H1 (cell line): ENCODE measurements around the gene SUSD6. TPM values are rescaled to one million over a fixed set of nuclear protein-coding genes. Genes with fewer than 3 reads are reported as not detected.

Experiments
- EP300 ChIP-seq, 2 experiments: IDR thresholded peaks; 1 replicate in 1 of 2; 2 replicates in 1 of 2; pipeline ENCODE4 v1.6.1; 2011 to 2012; ENCODE audit warnings: low read depth in 2 of 2, low read length in 2 of 2, mild to moderate bottlenecking in 2 of 2, borderline replicate concordance in 1 of 2, inconsistent platforms in 1 of 2, moderate library complexity in 1 of 2
- GABPA ChIP-seq: IDR thresholded peaks from 2 replicates; pipeline ENCODE4 v1.6.1; 2011; ENCODE audit warnings: mild to moderate bottlenecking, low read length, moderate library complexity, borderline replicate concordance; ENCODE audit not compliant: insufficient read depth
- KDM1A ChIP-seq: fragments of 200-600, 300-600 bp; sonication (generic); IDR thresholded peaks from 2 replicates; pipeline ENCODE4 v1.7.1; 2016; ENCODE audit warnings: mild to moderate bottlenecking, low read length, borderline replicate concordance
- KDM4A ChIP-seq: IDR thresholded peaks from one replicate; pipeline ENCODE4 v1.7.1; 2012; ENCODE audit warnings: low read depth, mild to moderate bottlenecking, moderate library complexity, low read length, inconsistent platforms; ENCODE audit not compliant: severe bottlenecking
- NRF1 ChIP-seq: IDR thresholded peaks from 2 replicates; pipeline ENCODE4 v1.6.1; 2011; ENCODE audit warnings: mild to moderate bottlenecking, low read depth, low read length, improper control_type of control experiment
- PHF8 ChIP-seq: fragments of 200-600 bp; sonication (generic); conservative IDR thresholded peaks from 2 replicates; pipeline ENCODE4 v1.7.1; 2012; ENCODE audit warnings: low read depth, mild to moderate bottlenecking, inconsistent platforms, low read length, moderate library complexity
- RAD21 ChIP-seq, 2 experiments: IDR thresholded peaks in 1 of 2; conservative IDR thresholded peaks in 1 of 2; 2 replicates each; pipeline ENCODE4 v1.6.1; 2011; ENCODE audit warnings: low read depth in 2 of 2, low read length in 2 of 2, improper control_type of control experiment in 1 of 2, inconsistent platforms in 1 of 2, mild to moderate bottlenecking in 1 of 2, moderate library complexity in 1 of 2
- SIRT6 ChIP-seq: IDR thresholded peaks from one replicate; pipeline ENCODE4 v1.7.1; 2012; ENCODE audit warnings: low read length, inconsistent platforms
- SRF ChIP-seq: IDR thresholded peaks from 2 replicates; pipeline ENCODE4 v1.6.1; 2011; ENCODE audit warnings: mild to moderate bottlenecking, low read depth, low read length, moderate library complexity
- polyA plus RNA-seq, 7 experiments: library from polyadenylated mRNA; depleted of rRNA in 3 of 7; stranded (reverse) in 5 of 7; unstranded in 2 of 7; fragments of >200 nt in 5 of 7; fragments of 200-250 nt in 2 of 7; gene quantifications; 1 replicate in 5 of 7; 2 replicates in 1 of 7; 4 replicates in 1 of 7; pipeline versions ENCODE4 v1.2.1 to v1.2.3, GENCODE V29; 2011 to 2013; ENCODE audit warnings: missing spikeins in 2 of 7, mixed read lengths in 2 of 7
- total RNA-seq: library from RNA; stranded (reverse); fragmentation: NEBNext Ultra II Directional; extraction: Animal tissue kit (Norgen Biotek cat#: 25700); gene quantifications from 2 replicates; pipeline ENCODE4 v1.2.1, GENCODE V29; 2021
- TF ChIP-seq, protein P1 (sequence below), 3 experiments: IDR thresholded peaks; 1 replicate in 2 of 3; 2 replicates in 1 of 3; pipeline versions ENCODE4 v1.5.1 to v1.6.1; 2011; ENCODE audit warnings: low read length in 3 of 3, mild to moderate bottlenecking in 3 of 3, inconsistent platforms in 2 of 3, low read depth in 1 of 3, moderate library complexity in 1 of 3; ENCODE audit not compliant: insufficient read depth in 1 of 3; ENCODE audit errors: control extremely low read depth in 1 of 3
- TF ChIP-seq, protein P2 (sequence below): IDR thresholded peaks from 2 replicates; pipeline ENCODE4 v1.6.1; 2011; ENCODE audit warnings: low read depth, mild to moderate bottlenecking, low read length; ENCODE audit not compliant: insufficient read depth
- TF ChIP-seq, protein P3 (sequence below): IDR thresholded peaks from 2 replicates; pipeline ENCODE4 v1.6.1; 2012; ENCODE audit warnings: inconsistent platforms

SUSD6 gene
- total and polyA plus RNA-seq, 2 of the 8 experiments (the other 6 are each of a cell fraction or from before 2014, with no cell fraction given): 3.0 to 3.8 TPM

DNA sequence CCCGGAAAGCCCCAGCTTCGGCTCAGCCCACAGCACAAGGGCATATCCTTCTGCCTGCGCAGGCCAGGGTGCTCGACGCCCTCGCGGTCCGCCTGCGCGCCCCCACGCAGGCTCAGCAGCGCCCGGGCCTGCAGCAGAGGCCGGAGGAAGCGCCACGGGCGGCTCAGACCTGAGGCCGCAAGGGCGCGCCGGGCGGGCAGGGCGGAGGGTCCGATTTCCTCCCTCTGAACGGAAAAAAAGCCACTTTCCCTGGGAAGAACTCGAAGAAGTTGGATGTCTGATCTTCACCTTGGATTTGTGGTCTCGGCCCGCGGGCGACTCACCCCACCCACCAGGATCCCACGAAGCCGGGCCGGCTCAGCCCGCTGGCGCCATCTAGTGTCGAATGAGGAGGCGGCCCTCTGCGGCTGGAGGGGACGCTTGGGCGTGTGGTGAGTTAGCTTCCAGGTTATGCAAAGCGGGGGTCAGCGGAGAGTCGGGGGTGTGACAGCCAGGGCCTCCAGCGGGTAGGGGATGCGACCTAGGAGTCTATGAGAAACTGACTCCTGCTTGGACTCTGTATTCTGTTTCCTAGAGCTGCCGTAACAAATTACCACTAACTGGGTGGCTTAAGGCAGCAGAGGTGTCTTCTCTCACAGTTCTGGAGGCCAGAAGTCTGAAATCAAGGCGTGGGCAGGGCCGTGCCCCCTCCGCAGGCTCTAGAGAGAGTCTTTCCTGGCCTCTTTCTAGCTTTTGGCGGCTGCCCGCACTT is 115.5 kb downstream of the SUSD6 start (continued):
- TF ChIP-seq RAD21 (IDR thresholded peaks at IDR 0.05 in 1 of 2, conservative IDR thresholded peaks at IDR 0.05 in 1 of 2; ENCODE audit: low read depth in 2 of 2, low read length in 2 of 2) (peak; percentile 94 to 99), SRF (no peak), GABPA (peak; percentile 63; the same call in 1 of the 2 replicates), PHF8 (no peak), EP300 (IDR thresholded peaks at IDR 0.05; ENCODE audit: borderline replicate concordance in 1 of 2, low read depth in 2 of 2, low read length in 2 of 2) (0 out of 3 replicates have a peak, but pooled peaks of 1 of the 2 experiments have one; percentile 35), SIRT6 (no peak), KDM1A (no peak), KDM4A (peak; percentile 55), NRF1 (no peak)
- TF ChIP-seq, protein P1, sequence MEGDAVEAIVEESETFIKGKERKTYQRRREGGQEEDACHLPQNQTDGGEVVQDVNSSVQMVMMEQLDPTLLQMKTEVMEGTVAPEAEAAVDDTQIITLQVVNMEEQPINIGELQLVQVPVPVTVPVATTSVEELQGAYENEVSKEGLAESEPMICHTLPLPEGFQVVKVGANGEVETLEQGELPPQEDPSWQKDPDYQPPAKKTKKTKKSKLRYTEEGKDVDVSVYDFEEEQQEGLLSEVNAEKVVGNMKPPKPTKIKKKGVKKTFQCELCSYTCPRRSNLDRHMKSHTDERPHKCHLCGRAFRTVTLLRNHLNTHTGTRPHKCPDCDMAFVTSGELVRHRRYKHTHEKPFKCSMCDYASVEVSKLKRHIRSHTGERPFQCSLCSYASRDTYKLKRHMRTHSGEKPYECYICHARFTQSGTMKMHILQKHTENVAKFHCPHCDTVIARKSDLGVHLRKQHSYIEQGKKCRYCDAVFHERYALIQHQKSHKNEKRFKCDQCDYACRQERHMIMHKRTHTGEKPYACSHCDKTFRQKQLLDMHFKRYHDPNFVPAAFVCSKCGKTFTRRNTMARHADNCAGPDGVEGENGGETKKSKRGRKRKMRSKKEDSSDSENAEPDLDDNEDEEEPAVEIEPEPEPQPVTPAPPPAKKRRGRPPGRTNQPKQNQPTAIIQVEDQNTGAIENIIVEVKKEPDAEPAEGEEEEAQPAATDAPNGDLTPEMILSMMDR (IDR thresholded peaks at IDR 0.05; ENCODE audit: control extremely low read depth in 1 of 3, insufficient read depth in 1 of 3, low read depth in 1 of 3, low read length in 3 of 3): peak; percentile 91 to 97 (median 92)
- TF ChIP-seq, protein P2, sequence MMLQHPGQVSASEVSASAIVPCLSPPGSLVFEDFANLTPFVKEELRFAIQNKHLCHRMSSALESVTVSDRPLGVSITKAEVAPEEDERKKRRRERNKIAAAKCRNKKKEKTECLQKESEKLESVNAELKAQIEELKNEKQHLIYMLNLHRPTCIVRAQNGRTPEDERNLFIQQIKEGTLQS: no peak
- TF ChIP-seq, protein P3, sequence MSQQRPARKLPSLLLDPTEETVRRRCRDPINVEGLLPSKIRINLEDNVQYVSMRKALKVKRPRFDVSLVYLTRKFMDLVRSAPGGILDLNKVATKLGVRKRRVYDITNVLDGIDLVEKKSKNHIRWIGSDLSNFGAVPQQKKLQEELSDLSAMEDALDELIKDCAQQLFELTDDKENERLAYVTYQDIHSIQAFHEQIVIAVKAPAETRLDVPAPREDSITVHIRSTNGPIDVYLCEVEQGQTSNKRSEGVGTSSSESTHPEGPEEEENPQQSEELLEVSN: peak; percentile 78
